ENCODE results near the gene UBAP1L.

UBAP1L gene

DNA sequence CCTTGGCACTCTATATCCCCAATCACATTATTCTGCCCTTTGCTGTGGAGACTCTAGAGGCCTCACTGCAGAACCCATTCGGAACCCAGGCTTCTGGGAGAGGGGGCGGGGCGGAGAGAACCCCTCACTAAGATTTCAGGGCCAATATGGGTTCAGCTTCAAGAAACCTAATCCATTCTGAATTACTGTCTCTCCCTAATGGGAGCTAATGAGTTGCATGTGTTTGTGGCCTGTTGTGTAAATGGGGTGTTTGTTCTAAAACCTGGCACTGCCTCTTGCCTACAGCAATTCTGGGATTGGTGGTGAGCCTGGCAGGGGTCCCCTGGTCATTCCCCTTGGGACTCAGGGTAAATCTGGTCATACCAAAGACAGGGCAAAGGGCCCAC lies 46.6 kb downstream of the UBAP1L start:
- Histone ChIP-seq H4K91ac (ENCODE audit: low read length) (peak overlapping the region; percentile 87), H3K9me3 (ENCODE audit: control insufficient read depth, low read length) (no peaks in the 10 kb centered on the region), H2BK12ac (ENCODE audit: low read length in 2 of 2) (peak overlapping the region; percentile 85 to 92), H2BK5ac (ENCODE audit: low read depth, low read length, poor library complexity, severe bottlenecking) (no peak overlapping the region), H2BK120ac (ENCODE audit: low read depth, low read length) (peak overlapping the region; percentile 96), H3K4me2 (ENCODE audit: low read length, poor library complexity, severe bottlenecking) (no peak overlapping the region), H3K79me1 (replicated peaks; ENCODE audit: low read length, poor library complexity, severe bottlenecking) (no peaks in the 10 kb centered on the region), H3K4me3 (ENCODE audit: insufficient read depth in 1 of 2, low read depth in 1 of 2, low read length in 2 of 2) (peak overlapping the region in 1 of 2 experiments; percentile 72), H3K23ac (ENCODE audit: low read length in 2 of 2) (no peak overlapping the region), H4K8ac (ENCODE audit: low read length) (peak overlapping the region; percentile 97), H2BK15ac (ENCODE audit: low read depth, poor library complexity, severe bottlenecking) (peak overlapping the region; percentile 97), H3K36me3 (ENCODE audit: control insufficient read depth in 1 of 2, insufficient read depth in 2 of 2, low read depth in 1 of 2, low read length in 2 of 2) (no peaks in the 10 kb centered on the region), H3K18ac (ENCODE audit: low read depth in 1 of 2, low read length in 2 of 2) (peak overlapping the region; percentile 75 to 85), H3K27ac (ENCODE audit: low read length, poor library complexity, severe bottlenecking) (no peak overlapping the region), H3K14ac (ENCODE audit: low read length in 2 of 2) (no peak overlapping the region), H3K4ac (ENCODE audit: low read depth in 1 of 2, low read length in 2 of 2) (peak overlapping the region; percentile 81 to 84), H3K4me1 (ENCODE audit: control insufficient read depth, insufficient read depth, low read depth, low read length) (peaks cover 10% of the 10 kb centered on the region), H2AK5ac (ENCODE audit: low read length, severe bottlenecking) (no peak overlapping the region), H2AFZ (ENCODE audit: low read depth, low read length) (no peak overlapping the region), H3K9ac (ENCODE audit: low read length) (no peak overlapping the region), H3K27me3 (ENCODE audit: control insufficient read depth in 1 of 2, insufficient read depth in 1 of 2, low read length in 2 of 2) (peaks cover 37 to 79% of the 10 kb centered on the region in 2 experiments)
- no peak for DNase-seq
- 72% methylated on average over 3 of the region's 3 CpGs for WGBS

DNA sequence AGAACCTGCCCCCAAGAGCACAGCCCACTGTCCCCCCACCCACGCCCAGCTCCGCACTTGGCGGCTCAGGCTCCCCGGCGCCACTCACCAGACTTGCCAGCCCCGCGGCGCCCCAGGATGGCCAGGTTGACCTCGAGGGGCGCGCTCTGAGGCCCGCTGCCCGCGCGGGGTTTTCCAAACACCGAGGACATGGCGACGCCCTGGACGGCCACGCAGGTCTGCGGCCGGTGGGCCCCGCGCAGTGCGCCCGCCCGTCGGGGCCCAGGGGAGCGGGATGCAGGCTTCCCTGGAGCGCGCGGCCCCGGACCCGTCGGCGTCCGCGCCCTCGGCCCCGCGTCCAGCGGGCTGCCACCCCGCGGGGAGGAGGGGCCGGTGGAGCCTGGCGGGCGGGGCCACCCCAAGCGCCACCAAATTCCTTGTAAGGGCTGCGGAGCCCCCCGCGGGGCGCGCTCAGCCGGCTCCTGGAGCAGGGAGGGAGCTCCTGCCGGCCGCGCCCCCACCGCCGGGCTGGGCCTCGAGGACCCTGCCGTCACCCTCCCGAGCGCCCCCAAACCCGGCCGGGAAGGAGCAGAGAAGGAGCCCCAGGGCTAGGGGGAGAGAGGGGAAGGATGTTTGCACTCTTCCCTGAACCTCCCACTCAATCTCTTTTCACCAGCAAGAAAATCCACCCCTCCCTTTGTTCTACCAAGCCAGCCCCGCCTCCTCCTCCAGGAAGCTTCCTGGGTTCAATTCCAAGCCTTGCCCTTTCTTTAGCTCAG lies 47.2 kb downstream of the UBAP1L start, which contains the start of gene RASL12:
Gene RASL12 (minus strand): TSS at position 347 of the 758 bp plus-strand sequence. CDS start 156 bp downstream, at position 191.
- Histone ChIP-seq H3K27me3 (ENCODE audit: control insufficient read depth in 1 of 2, insufficient read depth in 1 of 2, low read length in 2 of 2) (peaks cover 43 to 82% of the 10 kb centered on the region in 2 experiments), H3K79me1 (replicated peaks; ENCODE audit: low read length, poor library complexity, severe bottlenecking) (no peaks in the 10 kb centered on the region), H3K9me3 (ENCODE audit: control insufficient read depth, low read length) (no peaks in the 10 kb centered on the region), H2BK15ac (ENCODE audit: low read depth, poor library complexity, severe bottlenecking) (peak within 1 kb of the TSS; percentile 97), H3K23ac (ENCODE audit: low read length in 2 of 2) (peak within 1 kb of the TSS; percentile 26 to 80), H2AK5ac (ENCODE audit: low read length, severe bottlenecking) (no peak within 1 kb of the TSS), H2AFZ (ENCODE audit: low read depth, low read length) (peak within 1 kb of the TSS; percentile 18), H4K91ac (ENCODE audit: low read length) (peak within 1 kb of the TSS; percentile 87), H4K8ac (ENCODE audit: low read length) (peak within 1 kb of the TSS; percentile 97), H3K4me3 (ENCODE audit: insufficient read depth in 1 of 2, low read depth in 1 of 2, low read length in 2 of 2) (peak within 1 kb of the TSS; percentile 40 to 72), H3K14ac (ENCODE audit: low read length in 2 of 2) (peak within 1 kb of the TSS in 1 of 2 experiments; percentile 91), H3K4me2 (ENCODE audit: low read length, poor library complexity, severe bottlenecking) (peak within 1 kb of the TSS; percentile 54), H3K18ac (ENCODE audit: low read depth in 1 of 2, low read length in 2 of 2) (peak within 1 kb of the TSS; percentile 75 to 85), H3K36me3 (ENCODE audit: control insufficient read depth in 1 of 2, insufficient read depth in 2 of 2, low read depth in 1 of 2, low read length in 2 of 2) (no peaks in the 10 kb centered on the region), H3K4me1 (ENCODE audit: control insufficient read depth, insufficient read depth, low read depth, low read length) (peaks cover 10% of the 10 kb centered on the region), H2BK12ac (ENCODE audit: low read length in 2 of 2) (peak within 1 kb of the TSS; percentile 85 to 92), H3K4ac (ENCODE audit: low read depth in 1 of 2, low read length in 2 of 2) (peak within 1 kb of the TSS; percentile 81 to 89), H2BK5ac (ENCODE audit: low read depth, low read length, poor library complexity, severe bottlenecking) (no peak within 1 kb of the TSS), H2BK120ac (ENCODE audit: low read depth, low read length) (peak within 1 kb of the TSS; percentile 96), H3K27ac (ENCODE audit: low read length, poor library complexity, severe bottlenecking) (no peak within 1 kb of the TSS), H3K9ac (ENCODE audit: low read length) (peak within 1 kb of the TSS; percentile 57)
- no peak for DNase-seq
- 7% methylated on average over 35 of the region's 66 CpGs for WGBS

DNA sequence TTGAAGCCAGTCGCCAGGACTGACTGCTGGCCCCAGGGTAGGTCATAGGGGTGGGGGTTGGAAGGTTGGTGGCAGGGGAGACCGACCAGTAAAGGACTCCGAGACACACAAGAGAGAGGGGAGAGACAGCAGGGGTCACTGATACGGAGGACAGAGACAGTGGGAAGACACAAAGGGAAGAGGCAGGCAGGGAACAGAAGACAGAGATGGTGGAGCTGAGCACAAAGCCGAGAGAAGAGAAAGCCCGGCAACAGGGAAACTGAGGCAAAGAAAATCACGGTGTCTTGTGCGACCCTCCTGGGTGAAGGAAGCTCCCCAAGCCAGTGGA lies 47.7 kb downstream of the UBAP1L start:
- peak overlapping the region in 1 of 2 experiments; percentile 80 for H3K23ac ChIP-seq (ENCODE audit: low read length in 2 of 2)
- H2BK15ac ChIP-seq (ENCODE audit: low read depth, poor library complexity, severe bottlenecking), result peak overlapping the region; percentile 44
- peaks cover 10% of the 10 kb centered on the region for H3K4me1 ChIP-seq (ENCODE audit: control insufficient read depth, insufficient read depth, low read depth, low read length)
- H2AK5ac ChIP-seq (ENCODE audit: low read length, severe bottlenecking), result no peak overlapping the region
- H2BK120ac ChIP-seq (ENCODE audit: low read depth, low read length), result peak overlapping the region; percentile 96
- H3K79me1 ChIP-seq (replicated peaks; ENCODE audit: low read length, poor library complexity, severe bottlenecking), result no peaks in the 10 kb centered on the region
- peak overlapping the region; percentile 18 for H2AFZ ChIP-seq (ENCODE audit: low read depth, low read length)
- peak overlapping the region; percentile 75 to 85 for H3K18ac ChIP-seq (ENCODE audit: low read depth in 1 of 2, low read length in 2 of 2)
- peak overlapping the region; percentile 61 for H4K91ac ChIP-seq (ENCODE audit: low read length)
- H3K9ac ChIP-seq (ENCODE audit: low read length), result peak overlapping the region; percentile 57
- DNase-seq, result no peak
- H2BK5ac ChIP-seq (ENCODE audit: low read depth, low read length, poor library complexity, severe bottlenecking), result no peak overlapping the region
- H3K4ac ChIP-seq (ENCODE audit: low read depth in 1 of 2, low read length in 2 of 2), result peak overlapping the region in 1 of 2 experiments; percentile 81
- peak overlapping the region; percentile 97 for H4K8ac ChIP-seq (ENCODE audit: low read length)
- peak overlapping the region; percentile 54 for H3K4me2 ChIP-seq (ENCODE audit: low read length, poor library complexity, severe bottlenecking)
- H3K27me3 ChIP-seq (ENCODE audit: control insufficient read depth in 1 of 2, insufficient read depth in 1 of 2, low read length in 2 of 2), result peaks cover 48 to 77% of the 10 kb centered on the region in 2 experiments
- WGBS, result 20% methylated on average over 8 of the region's 8 CpGs
- no peaks in the 10 kb centered on the region for H3K9me3 ChIP-seq (ENCODE audit: control insufficient read depth, low read length)
- H3K27ac ChIP-seq (ENCODE audit: low read length, poor library complexity, severe bottlenecking), result no peak overlapping the region
- H2BK12ac ChIP-seq (ENCODE audit: low read length in 2 of 2), result peak overlapping the region; percentile 70 to 91
- no peaks in the 10 kb centered on the region for H3K36me3 ChIP-seq (ENCODE audit: control insufficient read depth in 1 of 2, insufficient read depth in 2 of 2, low read depth in 1 of 2, low read length in 2 of 2)
- peak overlapping the region in 1 of 2 experiments; percentile 45 for H3K14ac ChIP-seq (ENCODE audit: low read length in 2 of 2)
- H3K4me3 ChIP-seq (ENCODE audit: insufficient read depth in 1 of 2, low read depth in 1 of 2, low read length in 2 of 2), result peak overlapping the region in 1 of 2 experiments; percentile 72

DNA sequence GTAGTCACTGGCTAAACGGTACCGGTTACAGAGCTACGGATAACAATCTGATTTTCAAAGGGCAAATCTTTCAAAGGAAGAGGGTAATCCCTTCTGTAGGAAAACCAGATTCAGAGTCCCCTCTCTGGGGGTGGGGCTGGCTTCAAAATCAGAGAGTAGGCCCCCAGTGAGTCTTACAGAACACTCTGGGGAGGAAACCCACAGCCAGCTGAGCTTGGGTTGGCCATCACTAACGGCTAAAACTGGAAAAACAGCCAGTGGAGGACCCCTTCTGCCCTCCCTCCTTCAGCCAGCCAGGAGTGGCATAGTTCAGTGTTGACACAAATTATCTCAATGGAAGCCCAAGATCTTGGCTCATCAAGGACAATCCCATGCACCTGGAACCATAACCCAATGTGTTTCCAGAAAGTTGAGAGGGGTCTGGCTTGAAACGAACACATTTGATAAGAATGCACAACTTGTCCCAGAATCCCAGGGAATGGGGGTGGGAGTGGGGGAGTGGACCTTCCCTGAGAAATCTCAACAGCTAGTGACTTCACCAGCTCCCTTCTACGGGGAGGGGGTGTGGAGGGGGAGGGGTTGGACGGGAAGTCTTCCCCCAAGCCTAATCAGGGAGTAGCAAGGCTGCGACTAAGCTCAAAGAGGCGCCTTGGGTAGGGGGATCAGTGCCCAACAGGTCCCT lies 48.2 kb downstream of the UBAP1L start:
- Histone ChIP-seq H3K27ac (ENCODE audit: low read length, poor library complexity, severe bottlenecking) (no peak overlapping the region), H3K4me1 (ENCODE audit: control insufficient read depth, insufficient read depth, low read depth, low read length) (peaks cover 10% of the 10 kb centered on the region), H2BK15ac (ENCODE audit: low read depth, poor library complexity, severe bottlenecking) (peak overlapping the region; percentile 36), H3K36me3 (ENCODE audit: control insufficient read depth in 1 of 2, insufficient read depth in 2 of 2, low read depth in 1 of 2, low read length in 2 of 2) (no peaks in the 10 kb centered on the region), H3K14ac (ENCODE audit: low read length in 2 of 2) (peak overlapping the region in 1 of 2 experiments; percentile 45), H2AK5ac (ENCODE audit: low read length, severe bottlenecking) (no peak overlapping the region), H3K79me1 (replicated peaks; ENCODE audit: low read length, poor library complexity, severe bottlenecking) (no peaks in the 10 kb centered on the region), H3K9me3 (ENCODE audit: control insufficient read depth, low read length) (no peaks in the 10 kb centered on the region), H4K91ac (ENCODE audit: low read length) (peak overlapping the region; percentile 61), H2BK12ac (ENCODE audit: low read length in 2 of 2) (peak overlapping the region; percentile 70 to 91), H3K9ac (ENCODE audit: low read length) (peak overlapping the region; percentile 57), H4K8ac (ENCODE audit: low read length) (peak overlapping the region; percentile 97), H3K23ac (ENCODE audit: low read length in 2 of 2) (peak overlapping the region in 1 of 2 experiments; percentile 80), H3K4me3 (ENCODE audit: insufficient read depth in 1 of 2, low read depth in 1 of 2, low read length in 2 of 2) (peak overlapping the region in 1 of 2 experiments; percentile 72), H3K27me3 (ENCODE audit: control insufficient read depth in 1 of 2, insufficient read depth in 1 of 2, low read length in 2 of 2) (peaks cover 52 to 73% of the 10 kb centered on the region in 2 experiments), H2BK120ac (ENCODE audit: low read depth, low read length) (peak overlapping the region; percentile 96), H2AFZ (ENCODE audit: low read depth, low read length) (no peak overlapping the region), H2BK5ac (ENCODE audit: low read depth, low read length, poor library complexity, severe bottlenecking) (no peak overlapping the region), H3K18ac (ENCODE audit: low read depth in 1 of 2, low read length in 2 of 2) (peak overlapping the region; percentile 75 to 85), H3K4me2 (ENCODE audit: low read length, poor library complexity, severe bottlenecking) (no peak overlapping the region), H3K4ac (ENCODE audit: low read depth in 1 of 2, low read length in 2 of 2) (no peak overlapping the region)
- DNase-seq, result no peak
- WGBS, result 46% methylated on average over 9 of the region's 9 CpGs
